ENCODE measurements around the gene OTUD1.

The OTUD1 gene

GRCh38 chr10:23474081-23474480 lies 35.2 kb downstream of the OTUD1 start:
- H3K4me1 ChIP-seq (ENCODE audit: control insufficient read depth, low read depth, low read length): peaks cover 12% of the 10 kb centered on the region
- H3K36me3 ChIP-seq (ENCODE audit: control insufficient read depth, low read depth, low read length): no peaks in the 10 kb centered on the region
- H3K9me3 ChIP-seq (ENCODE audit: control insufficient read depth, low read depth, low read length): no peaks in the 10 kb centered on the region
- no peaks in the 10 kb centered on the region for H3K27me3 ChIP-seq (ENCODE audit: control insufficient read depth, insufficient read depth, low read length)
- no peak overlapping the region for H3K9ac ChIP-seq (ENCODE audit: low read length)
- H3K27ac ChIP-seq (ENCODE audit: low read length): no peak overlapping the region
- no peak overlapping the region for H3K4me3 ChIP-seq (ENCODE audit: low read length)

GRCh38 chr10:23474626-23475025 lies 35.8 kb downstream of the OTUD1 start:
- no peak overlapping the region for H3K9ac ChIP-seq (ENCODE audit: low read length)
- H3K4me1 ChIP-seq (ENCODE audit: control insufficient read depth, low read depth, low read length): peaks cover 12% of the 10 kb centered on the region
- no peaks in the 10 kb centered on the region for H3K9me3 ChIP-seq (ENCODE audit: control insufficient read depth, low read depth, low read length)
- H3K36me3 ChIP-seq (ENCODE audit: control insufficient read depth, low read depth, low read length): no peaks in the 10 kb centered on the region
- no peak overlapping the region for H3K27ac ChIP-seq (ENCODE audit: low read length)
- H3K4me3 ChIP-seq (ENCODE audit: low read length): no peak overlapping the region
- no peaks in the 10 kb centered on the region for H3K27me3 ChIP-seq (ENCODE audit: control insufficient read depth, insufficient read depth, low read length)

GRCh38 chr10:23478570-23478969 lies 39.7 kb downstream of the OTUD1 start:
- H3K27ac ChIP-seq (ENCODE audit: low read length): no peak overlapping the region
- H3K4me1 ChIP-seq (ENCODE audit: control insufficient read depth, low read depth, low read length): no peaks in the 10 kb centered on the region
- no peak overlapping the region for H3K9ac ChIP-seq (ENCODE audit: low read length)
- no peaks in the 10 kb centered on the region for H3K36me3 ChIP-seq (ENCODE audit: control insufficient read depth, low read depth, low read length)
- no peak overlapping the region for H3K4me3 ChIP-seq (ENCODE audit: low read length)
- no peaks in the 10 kb centered on the region for H3K9me3 ChIP-seq (ENCODE audit: control insufficient read depth, low read depth, low read length)
- H3K27me3 ChIP-seq (ENCODE audit: control insufficient read depth, insufficient read depth, low read length): no peaks in the 10 kb centered on the region

- Histone ChIP-seq H3K9ac (ENCODE audit: low read length) (no peak overlapping the region), H3K36me3 (ENCODE audit: control insufficient read depth, low read depth, low read length) (no peaks in the 10 kb centered on the region), H3K4me1 (ENCODE audit: control insufficient read depth, low read depth, low read length) (no peaks in the 10 kb centered on the region), H3K27me3 (ENCODE audit: control insufficient read depth, insufficient read depth, low read length) (no peaks in the 10 kb centered on the region), H3K4me3 (ENCODE audit: low read length) (no peak overlapping the region), H3K9me3 (ENCODE audit: control insufficient read depth, low read depth, low read length) (no peaks in the 10 kb centered on the region), H3K27ac (ENCODE audit: low read length) (no peak overlapping the region)
Measured at GRCh38 chr10:23479798-23480473, 41.1 kb downstream of the OTUD1 start.

- Histone ChIP-seq H3K27me3 (ENCODE audit: control insufficient read depth, insufficient read depth, low read length) (no peaks in the 10 kb centered on the region), H3K36me3 (ENCODE audit: control insufficient read depth, low read depth, low read length) (no peaks in the 10 kb centered on the region), H3K27ac (ENCODE audit: low read length) (no peak overlapping the region), H3K9ac (ENCODE audit: low read length) (no peak overlapping the region), H3K4me1 (ENCODE audit: control insufficient read depth, low read depth, low read length) (no peaks in the 10 kb centered on the region), H3K9me3 (ENCODE audit: control insufficient read depth, low read depth, low read length) (no peaks in the 10 kb centered on the region), H3K4me3 (ENCODE audit: low read length) (no peak overlapping the region)
Measured at GRCh38 chr10:23481363-23481961, 42.6 kb downstream of the OTUD1 start.

- Histone ChIP-seq H3K27me3 (ENCODE audit: control insufficient read depth, insufficient read depth, low read length) (no peaks in the 10 kb centered on the region), H3K4me1 (ENCODE audit: control insufficient read depth, low read depth, low read length) (no peaks in the 10 kb centered on the region), H3K27ac (ENCODE audit: low read length) (no peak overlapping the region), H3K9ac (ENCODE audit: low read length) (no peak overlapping the region), H3K4me3 (ENCODE audit: low read length) (no peak overlapping the region), H3K9me3 (ENCODE audit: control insufficient read depth, low read depth, low read length) (no peaks in the 10 kb centered on the region), H3K36me3 (ENCODE audit: control insufficient read depth, low read depth, low read length) (no peaks in the 10 kb centered on the region)
Measured at GRCh38 chr10:23490115-23490514, 51.2 kb downstream of the OTUD1 start.
